ENCODE results near the gene CEP104.

- TF ChIP-seq CTCF (IDR thresholded peaks at IDR 0.05; ENCODE audit: poor library complexity) (no peak), EZH2 (IDR thresholded peaks at IDR 0.05; ENCODE audit: borderline replicate concordance) (no peak), EZH2phosphoT487 (IDR thresholded peaks at IDR 0.05; ENCODE audit: low read depth, severe bottlenecking, unreplicated experiment) (no peak)
Measured at GRCh38 chr1:3807769-3808168, 49.2 kb downstream of the CEP104 start.
